AG04450 (cell line): ENCODE data around the gene IL10. TPM values are rescaled to one million over a fixed set of nuclear protein-coding genes. Genes with fewer than 3 reads are reported as not detected.

Source experiments
- CTCF ChIA-PET: fragments of 300-600, 350-600 bp; formaldehyde crosslinking; extraction: SDS; loops from one replicate; lab custom pipeline; 2022; ENCODE audit warnings: antibody characterized with exemption, inconsistent platforms; lab: Charles Lee
- POLR2A ChIA-PET: fragments of 350-600 bp; formaldehyde crosslinking; extraction: SDS; loops from one replicate; lab custom pipeline; 2021; ENCODE audit warnings: antibody characterized with exemption, inconsistent platforms; lab: Yijun Ruan, JAX
- DNase-seq: peaks from one replicate; pipeline ENCODE4 v3.0.0-alpha.2; 2011; ENCODE audit warnings: low read depth, low spot score
- H3K27ac ChIP-seq: one replicate; pipeline ENCODE4 v1.5.1; 2012; ENCODE audit warnings: low read depth, low read length, control low read depth
- H3K27me3 ChIP-seq: one replicate; pipeline ENCODE4 v1.6.0; 2012; ENCODE audit warnings: low read length; ENCODE audit not compliant: control insufficient read depth, insufficient read depth
- H3K4me3 ChIP-seq: 2 replicates; pipeline ENCODE4 v1.5.1; 2011; ENCODE audit warnings: mild to moderate bottlenecking, low read depth, low read length, control low read depth
- H3K9me3 ChIP-seq: 2 replicates; pipeline ENCODE4 v1.5.1; 2012; ENCODE audit warnings: low read length; ENCODE audit not compliant: control insufficient read depth, insufficient read depth
- polyA plus RNA-seq: library from polyadenylated mRNA; depleted of rRNA; stranded (reverse); fragments of >200 nt; gene quantifications from 2 replicates; pipeline ENCODE4 v1.2.3, GENCODE V29; 2011
- TF ChIP-seq, protein P1 (sequence below): IDR thresholded peaks from 2 replicates; pipeline ENCODE4 v1.5.1; 2011; ENCODE audit warnings: low read depth, low read length, control low read depth, inconsistent platforms

The IL10 gene
- polyA plus RNA-seq, 1 experiment: not detected

GRCh38 chr1:206812471-206812870, 40.2 kb upstream of the IL10 start:
- Histone ChIP-seq H3K27ac (no peak overlapping the region), H3K27me3 (no peaks in the 10 kb centered on the region), H3K4me3 (no peak overlapping the region), H3K9me3 (peaks cover 5% of the 10 kb centered on the region; the same call in 1 of the 2 replicates)
- POLR2A ChIA-PET: no interaction called here
- CTCF ChIA-PET: interaction anchor here (1.1 to 7.9 kb wide), 3 partner anchors 87 to 100 kb away, joined by 3 to 107 read pairs (median 8); no protein-coding TSS in a partner anchor
- TF ChIP-seq, protein P1, sequence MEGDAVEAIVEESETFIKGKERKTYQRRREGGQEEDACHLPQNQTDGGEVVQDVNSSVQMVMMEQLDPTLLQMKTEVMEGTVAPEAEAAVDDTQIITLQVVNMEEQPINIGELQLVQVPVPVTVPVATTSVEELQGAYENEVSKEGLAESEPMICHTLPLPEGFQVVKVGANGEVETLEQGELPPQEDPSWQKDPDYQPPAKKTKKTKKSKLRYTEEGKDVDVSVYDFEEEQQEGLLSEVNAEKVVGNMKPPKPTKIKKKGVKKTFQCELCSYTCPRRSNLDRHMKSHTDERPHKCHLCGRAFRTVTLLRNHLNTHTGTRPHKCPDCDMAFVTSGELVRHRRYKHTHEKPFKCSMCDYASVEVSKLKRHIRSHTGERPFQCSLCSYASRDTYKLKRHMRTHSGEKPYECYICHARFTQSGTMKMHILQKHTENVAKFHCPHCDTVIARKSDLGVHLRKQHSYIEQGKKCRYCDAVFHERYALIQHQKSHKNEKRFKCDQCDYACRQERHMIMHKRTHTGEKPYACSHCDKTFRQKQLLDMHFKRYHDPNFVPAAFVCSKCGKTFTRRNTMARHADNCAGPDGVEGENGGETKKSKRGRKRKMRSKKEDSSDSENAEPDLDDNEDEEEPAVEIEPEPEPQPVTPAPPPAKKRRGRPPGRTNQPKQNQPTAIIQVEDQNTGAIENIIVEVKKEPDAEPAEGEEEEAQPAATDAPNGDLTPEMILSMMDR: no peak
- no peak for DNase-seq

DNA sequence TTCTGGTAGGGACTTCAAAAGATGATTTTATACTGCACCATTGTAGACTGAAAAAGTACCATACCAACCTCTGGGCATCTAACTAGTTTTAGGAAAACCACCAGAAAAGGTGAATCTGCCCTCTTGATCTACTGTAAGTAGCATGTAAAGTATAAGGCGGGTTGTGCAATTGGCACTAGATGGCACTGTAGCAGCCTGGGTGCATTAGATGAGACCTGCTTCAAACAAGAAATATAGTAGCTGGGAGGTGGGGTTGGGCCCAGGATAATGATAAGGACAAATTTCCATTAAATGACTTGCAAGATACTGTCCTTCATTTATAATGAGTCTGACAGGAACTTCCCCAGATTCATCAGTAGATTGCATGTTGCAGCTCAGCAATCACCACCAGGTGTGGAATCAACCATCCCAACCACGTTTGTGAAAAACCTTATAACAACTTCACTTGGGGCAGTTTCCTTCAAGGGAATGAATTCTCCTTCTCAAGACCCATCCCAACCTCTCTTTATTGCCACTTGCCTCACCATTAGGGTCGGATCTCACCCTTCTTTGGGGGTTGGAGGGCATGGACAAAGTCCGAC, 37.3 kb upstream of the IL10 start:
- H3K4me3 ChIP-seq: no peak overlapping the region
- TF ChIP-seq, protein P1: peak; percentile 61
- peaks cover 5% of the 10 kb centered on the region; the same call in 1 of the 2 replicates for H3K9me3 ChIP-seq
- no peak overlapping the region for H3K27ac ChIP-seq
- no peaks in the 10 kb centered on the region for H3K27me3 ChIP-seq
- POLR2A ChIA-PET: no interaction called here
- CTCF ChIA-PET: interaction anchor here (0.6 to 7.9 kb wide), 33 partner anchors 9 to 347 kb away, joined by 3 to 107 read pairs (median 5); partner anchors contain the start of genes DYRK3, EIF2D and FCMR
- DNase-seq: no peak

- TF ChIP-seq, protein P1: peak; percentile 66
- POLR2A ChIA-PET: no interaction called here
- DNase-seq: no peak
- Histone ChIP-seq H3K4me3 (no peak overlapping the region), H3K27me3 (no peaks in the 10 kb centered on the region), H3K9me3 (peaks cover 5% of the 10 kb centered on the region; the same call in 1 of the 2 replicates), H3K27ac (no peak overlapping the region)
- CTCF ChIA-PET: interaction anchor here (0.6 to 7.9 kb wide), 20 partner anchors 10 to 331 kb away, joined by 3 to 107 read pairs (median 6); partner anchors contain the start of genes DYRK3 and EIF2D
Measured at GRCh38 chr1:206808615-206809014, 36.3 kb upstream of the IL10 start.

DNA sequence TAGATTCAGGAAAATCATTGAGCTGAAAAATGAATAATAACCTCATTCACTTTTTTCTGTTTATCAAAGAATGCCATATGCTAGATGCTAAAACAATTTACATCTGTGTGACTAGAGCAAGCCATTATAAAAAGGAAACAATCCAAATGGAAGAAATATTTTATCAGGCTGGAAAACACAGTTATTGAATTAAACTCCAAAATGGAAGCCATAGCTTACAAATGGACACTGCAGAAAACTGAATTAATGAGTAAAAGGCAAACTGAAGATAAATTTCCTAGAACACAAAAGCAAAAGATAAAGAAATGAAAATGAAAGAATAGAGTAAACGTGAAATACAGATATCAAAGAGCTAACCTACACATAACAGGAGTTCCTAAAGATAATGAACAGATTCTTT, 33.1 kb upstream of the IL10 start:
- Histone ChIP-seq H3K4me3 (no peak overlapping the region), H3K27me3 (no peaks in the 10 kb centered on the region), H3K27ac (no peak overlapping the region), H3K9me3 (no peaks in the 10 kb centered on the region)
- no peak for DNase-seq
- POLR2A ChIA-PET: no interaction called here
- CTCF ChIA-PET: interaction anchor here (0.5 to 7.9 kb wide), 7 partner anchors 60 to 174 kb away, joined by 4 to 107 read pairs (median 5); partner anchors contain the start of gene IL20
- TF ChIP-seq, protein P1: no peak

DNA sequence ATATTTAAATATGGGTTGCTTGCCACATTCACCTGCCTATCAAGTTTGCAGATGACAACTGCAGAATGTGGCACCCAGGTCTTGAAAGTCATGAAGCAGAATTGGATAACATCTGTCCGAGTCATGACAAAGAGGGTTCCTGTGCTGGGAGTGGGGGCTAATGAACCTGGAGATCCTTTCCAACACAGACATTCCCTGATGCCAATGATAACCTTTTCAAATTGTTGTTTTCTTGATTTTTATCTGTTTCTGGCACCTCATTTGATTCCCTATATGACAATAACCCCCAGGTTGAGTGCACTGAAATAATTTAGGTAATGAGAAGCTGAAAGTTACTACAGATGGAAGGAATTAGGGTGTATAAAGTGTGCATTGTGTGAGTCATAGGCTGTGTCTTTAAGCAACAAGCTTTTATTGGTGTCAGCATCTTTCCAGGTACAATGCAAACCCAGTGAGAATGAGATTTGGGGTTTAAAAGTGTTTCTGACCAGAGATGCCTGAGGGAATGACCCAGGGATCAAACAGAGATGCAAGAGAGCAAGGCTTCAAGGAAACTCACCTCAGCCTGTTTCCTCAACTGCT, 32.0 kb upstream of the IL10 start:
- POLR2A ChIA-PET: no interaction called here
- Histone ChIP-seq H3K27ac (no peak overlapping the region), H3K9me3 (no peaks in the 10 kb centered on the region), H3K4me3 (no peak overlapping the region), H3K27me3 (peaks cover 2% of the 10 kb centered on the region)
- CTCF ChIA-PET: interaction anchor here (0.7 to 6.5 kb wide), 6 partner anchors 23 to 173 kb away, joined by 3 to 37 read pairs (median 4); no protein-coding TSS in a partner anchor
- TF ChIP-seq, protein P1: no peak
- DNase-seq: no peak
